Activated naive CD4-positive, alpha-beta T cell treated with Interleukin-2 at 50 U/mL for 16 hours (primary cell): ENCODE results near the gene C14orf119.
"Not testable (repeated sequence)": the region's sequence is repeated elsewhere in the genome, so short reads cannot be mapped to it uniquely, and the experiment has no call there.

Experiments
- DNase-seq: peaks from one replicate; pipeline ENCODE4 v3.0.0-alpha.2; 2020

C14orf119 gene

GRCh38 chr14:23091294-23092225 is 3.7 kb upstream of the C14orf119 start:
- DNase-seq, result no peak

- DNase-seq, result no peak
Observed at GRCh38 chr14:23093104-23093503, 2.2 kb upstream of the C14orf119 start.

- no peak for DNase-seq
Observed at GRCh38 chr14:23093526-23093925, 1.8 kb upstream of the C14orf119 start.

GRCh38 chr14:23093991-23094665 is 1.2 kb upstream of the C14orf119 start:
- DNase-seq, result no peak

GRCh38 chr14:23094666-23095195 is 574 bp upstream of the C14orf119 start, which contains the start of gene ACIN1:
Gene ACIN1 (minus strand): TSS chr14:23095136. CDS start chr14:23095112, 24 bp downstream.
- DNase-seq, result peak; percentile 73

GRCh38 chr14:23097786-23098185 is 2.5 kb downstream of the C14orf119 start:
- DNase-seq, result no peak

DNA sequence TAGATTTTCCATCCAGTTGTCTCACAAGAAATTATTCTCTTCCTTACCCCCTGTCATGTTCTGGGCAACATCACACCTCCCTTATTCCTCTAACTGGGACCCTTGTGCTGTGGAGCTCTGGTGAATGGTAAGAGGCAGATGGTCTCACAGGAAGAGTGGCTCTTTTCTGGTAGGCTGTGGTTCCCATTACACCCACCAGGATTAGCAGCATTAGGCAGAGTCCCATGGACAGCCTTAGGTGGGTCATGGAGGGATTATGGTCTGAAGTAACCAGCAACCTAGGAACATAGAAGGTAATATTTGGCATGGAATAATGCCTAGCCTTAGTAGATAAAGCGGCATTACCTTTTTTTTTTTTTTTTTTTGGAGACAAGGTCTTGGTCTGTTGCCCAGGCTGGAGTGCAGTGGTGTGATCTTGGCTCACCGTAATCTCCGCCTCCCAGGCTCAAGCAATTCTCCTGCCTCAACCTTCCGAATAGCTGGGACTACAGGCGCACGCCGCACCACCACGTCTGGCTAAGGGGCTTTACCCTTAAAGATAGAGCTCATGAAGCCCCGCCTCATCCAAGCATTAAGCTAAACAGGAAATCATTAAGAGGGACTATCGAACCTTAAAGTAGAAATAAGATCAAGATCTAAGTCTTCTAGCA is 4.0 kb downstream of the C14orf119 start:
- DNase-seq, result no peak

GRCh38 chr14:23101213-23101970 is 6.1 kb downstream of the C14orf119 start:
- DNase-seq, result no peak

DNA sequence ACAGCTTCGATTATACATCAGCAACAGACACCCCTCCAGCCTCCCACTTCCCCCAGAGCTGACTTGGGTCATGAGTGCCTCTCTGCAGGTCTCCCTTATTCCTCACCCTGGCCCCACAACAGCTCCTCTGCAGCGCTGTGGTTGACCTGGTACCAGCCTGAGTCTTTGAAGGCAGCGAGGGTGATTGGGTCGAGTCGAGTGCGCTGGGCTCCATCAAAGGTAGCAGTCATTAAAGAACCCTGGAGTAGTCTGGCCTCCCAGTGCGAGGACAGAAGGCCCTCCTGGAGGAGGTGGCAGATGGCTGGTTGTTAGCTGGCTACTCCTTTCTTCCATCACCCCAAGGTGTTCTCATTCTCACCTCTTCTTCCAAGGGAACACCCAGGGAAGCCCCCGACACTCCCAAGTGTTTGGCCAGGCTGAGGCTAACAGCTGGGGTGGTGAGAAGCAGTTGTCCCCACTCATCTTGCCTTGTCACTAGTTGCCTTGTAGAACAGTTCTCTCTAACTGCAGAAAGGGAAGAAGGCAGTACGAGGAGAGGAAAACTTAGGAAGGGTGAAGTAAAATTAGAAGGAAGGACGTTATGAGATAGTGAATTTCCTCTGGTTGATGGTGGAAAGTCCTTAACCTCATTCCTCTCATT is 6.8 kb downstream of the C14orf119 start:
- no peak for DNase-seq

- no peak for DNase-seq
Observed at GRCh38 chr14:23102801-23103200, 7.5 kb downstream of the C14orf119 start.

- no peak for DNase-seq
Observed at GRCh38 chr14:23103581-23103980, 8.3 kb downstream of the C14orf119 start.

DNA sequence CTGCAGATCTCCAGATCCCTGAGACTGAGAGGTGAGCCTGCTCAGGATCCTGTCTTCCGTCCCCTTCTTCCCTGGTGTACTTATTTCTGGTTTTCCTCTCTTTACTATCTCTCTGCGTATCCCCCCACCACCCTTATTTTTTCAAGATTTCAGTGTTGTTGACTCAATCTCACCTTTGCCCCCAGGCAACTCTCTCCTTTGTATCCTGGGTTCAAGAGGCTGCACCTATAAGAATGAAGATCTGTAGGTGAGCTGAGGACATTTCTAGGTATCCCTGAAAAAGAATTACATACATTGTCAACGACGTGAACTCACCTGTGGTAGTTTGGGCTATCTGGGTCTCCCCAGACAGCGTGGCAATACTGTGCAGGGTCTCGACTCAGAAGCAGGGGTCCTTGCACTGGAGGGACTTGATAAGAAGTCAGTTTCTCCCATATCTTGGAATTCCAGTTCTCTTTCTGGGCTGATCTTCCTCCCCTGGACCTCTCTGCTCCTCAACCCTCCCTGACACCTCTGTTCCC is 8.8 kb downstream of the C14orf119 start:
- no peak for DNase-seq

DNA sequence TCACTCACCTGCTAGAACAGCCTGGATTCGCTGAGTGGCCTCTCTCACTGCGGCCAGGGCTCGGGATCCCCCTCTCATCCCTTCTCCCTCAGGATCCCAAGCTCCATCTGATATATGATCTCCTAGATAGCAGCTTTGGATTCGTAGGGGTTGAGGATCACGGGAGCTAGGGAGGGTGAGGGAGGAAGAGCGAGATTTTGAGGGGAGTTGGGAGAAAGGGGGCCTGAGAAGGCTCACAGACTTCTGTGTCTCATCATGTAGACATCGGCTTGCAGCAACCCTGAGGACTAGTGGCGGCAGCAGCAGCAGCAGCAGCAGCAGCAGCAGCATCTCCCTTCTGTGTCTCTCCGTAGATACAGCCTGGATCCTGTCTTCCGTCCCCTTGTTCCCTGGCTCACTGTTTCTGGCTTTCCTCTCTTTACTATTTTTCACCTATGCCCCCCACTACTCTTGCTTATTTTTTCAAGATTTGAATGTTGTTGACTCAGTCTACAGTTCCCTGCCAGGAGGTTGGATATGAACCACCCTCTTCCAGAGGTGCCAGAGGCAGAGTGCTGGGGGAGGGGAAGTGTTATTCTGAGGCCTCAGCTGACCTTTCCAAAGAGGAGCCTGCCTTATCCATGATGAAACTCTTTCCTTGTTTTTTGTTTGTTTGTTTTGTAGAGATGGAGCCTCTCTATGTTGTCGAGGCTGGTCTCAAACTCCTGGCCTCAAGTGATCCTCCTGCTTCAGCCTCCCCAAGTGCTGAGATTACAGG is 9.5 kb downstream of the C14orf119 start, which contains the start of gene CIROP:
CIROP (minus strand) TSS at position 399 of the 757 bp plus-strand sequence; CDS start at position 330, 69 bp downstream.
- DNase-seq, result no peak

GRCh38 chr14:23105348-23105824 is 10.1 kb downstream of the C14orf119 start:
- no peak for DNase-seq

- DNase-seq, result no peak
Observed at GRCh38 chr14:23106747-23107045, 11.4 kb downstream of the C14orf119 start.

DNA sequence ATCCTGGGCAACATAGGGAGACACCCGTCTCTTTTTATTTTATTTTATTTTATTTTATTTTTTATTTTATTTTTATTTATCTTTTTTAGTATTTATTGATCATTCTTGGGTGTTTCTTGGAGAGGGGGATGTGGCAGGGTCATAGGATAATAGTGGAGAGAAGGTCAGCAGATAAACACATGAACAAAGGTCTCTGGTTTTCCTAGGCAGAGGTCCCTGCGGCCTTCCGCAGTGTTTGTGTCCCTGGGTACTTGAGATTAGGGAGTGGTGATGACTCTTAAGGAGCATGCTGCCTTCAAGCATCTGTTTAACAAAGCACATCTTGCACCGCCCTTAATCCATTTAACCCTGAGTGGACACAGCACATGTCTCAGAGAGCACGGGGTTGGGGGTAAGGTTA is 12.3 kb downstream of the C14orf119 start:
- not testable (repeated sequence) for DNase-seq

GRCh38 chr14:23108169-23108568 is 12.9 kb downstream of the C14orf119 start:
- DNase-seq, result not testable (repeated sequence)

- DNase-seq, result no peak
Observed at GRCh38 chr14:23109769-23110168, 14.5 kb downstream of the C14orf119 start.

DNA sequence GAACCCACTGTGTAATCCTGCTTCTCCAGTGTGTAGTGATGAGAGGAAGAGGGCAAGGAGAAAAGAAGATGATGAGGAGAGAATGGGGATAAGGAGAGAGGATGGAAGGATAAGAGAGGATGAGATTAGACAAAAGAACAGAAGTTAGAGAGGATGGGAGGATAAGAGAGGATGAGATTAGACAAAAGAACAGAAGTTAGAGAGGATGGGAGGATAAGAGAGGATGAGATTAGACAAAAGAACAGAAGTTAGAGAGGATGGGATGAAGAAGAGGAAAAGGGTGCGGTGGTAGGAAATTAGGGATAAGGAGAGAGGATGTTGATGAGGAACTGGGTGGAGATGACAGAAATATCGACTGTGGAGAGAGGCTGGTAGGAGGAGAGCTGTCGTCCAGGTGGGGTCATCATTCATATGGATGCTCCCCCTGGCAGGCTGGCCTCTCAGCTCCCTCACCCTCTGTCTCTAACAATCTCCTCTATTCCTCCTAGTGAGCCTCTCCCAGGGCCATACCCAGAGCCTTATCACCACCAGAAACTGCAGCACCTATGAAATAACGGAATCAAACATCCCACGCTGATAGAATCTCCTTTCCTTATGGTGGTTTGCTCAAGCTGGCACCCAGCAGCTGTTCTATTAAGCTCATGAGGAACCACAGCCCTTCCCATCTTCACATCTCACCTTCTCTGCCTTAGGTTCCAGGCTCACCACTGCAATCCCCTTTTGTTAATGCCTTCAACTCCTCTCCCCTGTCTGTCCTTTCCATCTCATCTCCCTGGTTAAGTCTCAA is 15.5 kb downstream of the C14orf119 start:
- no peak for DNase-seq
